Measurements from ENCODE around the gene AUNIP. TPM values are rescaled to one million over a fixed set of nuclear protein-coding genes. Genes with fewer than 3 reads are reported as not detected.

Gene AUNIP
- total RNA-seq, 1 experiment from 2014 or later, result 22.2 TPM

GRCh38 chr1:25908161-25908560 lies 48.9 kb upstream of the AUNIP start:
- Histone ChIP-seq H4K8ac (replicated peaks; ENCODE audit: insufficient read length, low read depth, low read length) (no peak overlapping the region), H3K79me1 (ENCODE audit: insufficient read depth, low read depth, low read length, poor library complexity, severe bottlenecking) (no peaks in the 10 kb centered on the region), H3T11ph (ENCODE audit: low read length) (no peak overlapping the region), H3K56ac (ENCODE audit: insufficient read length, low read depth, low read length) (no peak overlapping the region), H2BK20ac (ENCODE audit: low read depth, low read length, poor library complexity, severe bottlenecking) (no peak overlapping the region), H2BK120ac (ENCODE audit: low read depth, low read length, poor library complexity, severe bottlenecking) (no peak overlapping the region), H3K4me1 (ENCODE audit: insufficient read depth, low read length) (no peaks in the 10 kb centered on the region), H3K14ac (ENCODE audit: insufficient read depth, low read length) (no peak overlapping the region), H3K4me2 (ENCODE audit: insufficient read depth, insufficient read length, low read length) (no peak overlapping the region), H2BK15ac (ENCODE audit: low read depth, low read length) (no peak overlapping the region), H2BK12ac (ENCODE audit: insufficient read length, low read depth, low read length) (no peak overlapping the region), H3K27me3 (ENCODE audit: insufficient read depth, low read length) (no peaks in the 10 kb centered on the region), H3K23me2 (ENCODE audit: insufficient read length, low read depth, low read length, poor library complexity, severe bottlenecking) (peaks cover 4% of the 10 kb centered on the region), H3K4ac (ENCODE audit: low read depth, low read length) (no peak overlapping the region), H3K18ac (ENCODE audit: insufficient read length, low read depth, low read length) (no peak overlapping the region), H3K79me2 (ENCODE audit: insufficient read depth, low read length) (peaks cover 18% of the 10 kb centered on the region; the same call in 1 of the 2 replicates), H2AK5ac (ENCODE audit: insufficient read length, low read length) (no peak overlapping the region), H4K20me1 (ENCODE audit: control insufficient read depth, insufficient read depth, insufficient read length) (no peaks in the 10 kb centered on the region), H4K5ac (ENCODE audit: insufficient read length, low read depth, low read length) (no peak overlapping the region), H3K23ac (ENCODE audit: insufficient read length, low read depth, low read length) (no peak overlapping the region), H3K27ac (ENCODE audit: insufficient read length, low read depth, low read length) (no peak overlapping the region), H3K9me3 (ENCODE audit: control insufficient read depth, low read depth, low read length) (no peaks in the 10 kb centered on the region), H2AFZ (ENCODE audit: low read length) (no peak overlapping the region), H3K9ac (ENCODE audit: extremely low read depth, insufficient read length, low read length) (no peak overlapping the region), H4K91ac (ENCODE audit: insufficient read length, low read depth, low read length) (no peak overlapping the region), H2BK5ac (ENCODE audit: insufficient read length, low read length) (no peak overlapping the region)
- Mint-ChIP-seq H3K4me1 (peaks cover 25 to 31% of the 10 kb centered on the region in 2 experiments), H3K36me3 (ENCODE audit: insufficient read depth in 1 of 3, low read depth in 3 of 3) (peaks cover 7 to 18% (median 11%) of the 10 kb centered on the region in 3 experiments), H3K27me3 (ENCODE audit: low read depth) (peaks cover 20% of the 10 kb centered on the region), H3K4me3 (no peak overlapping the region), H3K9me3 (peaks cover 0 to 2% of the 10 kb centered on the region in 2 experiments; a peak in 2 of 5 replicates), H3K27ac (no peak overlapping the region)
- WGBS (ENCODE audit: extremely low coverage, insufficient read length, low lambda C conversion rate), result no CpG with 5 or more reads among the region's 1 CpG
- DNase-seq, result no peak
- TF ChIP-seq, protein P1, sequence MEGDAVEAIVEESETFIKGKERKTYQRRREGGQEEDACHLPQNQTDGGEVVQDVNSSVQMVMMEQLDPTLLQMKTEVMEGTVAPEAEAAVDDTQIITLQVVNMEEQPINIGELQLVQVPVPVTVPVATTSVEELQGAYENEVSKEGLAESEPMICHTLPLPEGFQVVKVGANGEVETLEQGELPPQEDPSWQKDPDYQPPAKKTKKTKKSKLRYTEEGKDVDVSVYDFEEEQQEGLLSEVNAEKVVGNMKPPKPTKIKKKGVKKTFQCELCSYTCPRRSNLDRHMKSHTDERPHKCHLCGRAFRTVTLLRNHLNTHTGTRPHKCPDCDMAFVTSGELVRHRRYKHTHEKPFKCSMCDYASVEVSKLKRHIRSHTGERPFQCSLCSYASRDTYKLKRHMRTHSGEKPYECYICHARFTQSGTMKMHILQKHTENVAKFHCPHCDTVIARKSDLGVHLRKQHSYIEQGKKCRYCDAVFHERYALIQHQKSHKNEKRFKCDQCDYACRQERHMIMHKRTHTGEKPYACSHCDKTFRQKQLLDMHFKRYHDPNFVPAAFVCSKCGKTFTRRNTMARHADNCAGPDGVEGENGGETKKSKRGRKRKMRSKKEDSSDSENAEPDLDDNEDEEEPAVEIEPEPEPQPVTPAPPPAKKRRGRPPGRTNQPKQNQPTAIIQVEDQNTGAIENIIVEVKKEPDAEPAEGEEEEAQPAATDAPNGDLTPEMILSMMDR (conservative IDR thresholded peaks at IDR 0.05), result no peak

Measured in H9 (cell line).